ENCODE data around the gene TJAP1. TPM values are rescaled to one million over a fixed set of nuclear protein-coding genes. Genes with fewer than 3 reads are reported as not detected.
A peak's percentile ranks its signal among the peaks of the same experiment; 100 is the strongest.

Gene TJAP1
- total RNA-seq, 2 experiments from 2014 or later = 30.2 to 32.9 TPM

DNA sequence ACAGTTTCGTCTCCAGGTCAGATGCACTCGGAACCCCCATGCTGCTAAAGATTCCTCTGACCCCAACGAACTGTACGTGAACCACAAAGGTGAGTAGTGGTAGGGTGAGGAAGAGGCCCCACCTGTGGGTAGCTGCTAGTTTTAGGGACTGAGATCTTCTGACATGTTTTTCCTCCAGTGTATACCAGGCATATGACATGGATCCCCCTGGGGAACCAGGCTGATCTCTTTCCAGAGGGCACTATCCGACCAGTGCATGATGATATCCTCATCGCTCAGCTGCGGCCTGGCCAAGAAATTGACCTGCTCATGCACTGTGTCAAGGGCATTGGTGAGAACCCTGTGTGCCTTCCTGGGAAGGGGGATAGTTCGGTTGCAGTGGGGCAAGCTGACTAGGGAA is 42.7 kb downstream of the TJAP1 start:
- Mint-ChIP-seq H3K27me3 (no peaks in the 10 kb centered on the region), H3K27ac (peak overlapping the region; percentile 17), H3K4me1 (ENCODE audit: low read depth) (peaks cover 22% of the 10 kb centered on the region), H3K9me3 (no peaks in the 10 kb centered on the region), H3K36me3 (ENCODE audit: low read depth) (peaks cover 28% of the 10 kb centered on the region), H3K4me3 (no peak overlapping the region)
- intact Hi-C loops (cut with micrococcal nuclease) = no loop called here
- no peak for ATAC-seq
- TF ChIP-seq, protein P1, sequence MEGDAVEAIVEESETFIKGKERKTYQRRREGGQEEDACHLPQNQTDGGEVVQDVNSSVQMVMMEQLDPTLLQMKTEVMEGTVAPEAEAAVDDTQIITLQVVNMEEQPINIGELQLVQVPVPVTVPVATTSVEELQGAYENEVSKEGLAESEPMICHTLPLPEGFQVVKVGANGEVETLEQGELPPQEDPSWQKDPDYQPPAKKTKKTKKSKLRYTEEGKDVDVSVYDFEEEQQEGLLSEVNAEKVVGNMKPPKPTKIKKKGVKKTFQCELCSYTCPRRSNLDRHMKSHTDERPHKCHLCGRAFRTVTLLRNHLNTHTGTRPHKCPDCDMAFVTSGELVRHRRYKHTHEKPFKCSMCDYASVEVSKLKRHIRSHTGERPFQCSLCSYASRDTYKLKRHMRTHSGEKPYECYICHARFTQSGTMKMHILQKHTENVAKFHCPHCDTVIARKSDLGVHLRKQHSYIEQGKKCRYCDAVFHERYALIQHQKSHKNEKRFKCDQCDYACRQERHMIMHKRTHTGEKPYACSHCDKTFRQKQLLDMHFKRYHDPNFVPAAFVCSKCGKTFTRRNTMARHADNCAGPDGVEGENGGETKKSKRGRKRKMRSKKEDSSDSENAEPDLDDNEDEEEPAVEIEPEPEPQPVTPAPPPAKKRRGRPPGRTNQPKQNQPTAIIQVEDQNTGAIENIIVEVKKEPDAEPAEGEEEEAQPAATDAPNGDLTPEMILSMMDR (IDR thresholded peaks at IDR 0.05) = no peak
- CTCF ChIA-PET = interaction anchor here (0.7 to 6.5 kb wide), 3 partner anchors 10 to 35 kb away, joined by 3 to 59 read pairs (median 3); no protein-coding TSS in a partner anchor
- DNase-seq = no peak
- POLR2A ChIA-PET = interaction anchor here (1.1 to 8.0 kb wide), 11 partner anchors 11 to 251 kb away, joined by 3 to 91 read pairs (median 7); partner anchors contain the start of gene LRRC73

DNA sequence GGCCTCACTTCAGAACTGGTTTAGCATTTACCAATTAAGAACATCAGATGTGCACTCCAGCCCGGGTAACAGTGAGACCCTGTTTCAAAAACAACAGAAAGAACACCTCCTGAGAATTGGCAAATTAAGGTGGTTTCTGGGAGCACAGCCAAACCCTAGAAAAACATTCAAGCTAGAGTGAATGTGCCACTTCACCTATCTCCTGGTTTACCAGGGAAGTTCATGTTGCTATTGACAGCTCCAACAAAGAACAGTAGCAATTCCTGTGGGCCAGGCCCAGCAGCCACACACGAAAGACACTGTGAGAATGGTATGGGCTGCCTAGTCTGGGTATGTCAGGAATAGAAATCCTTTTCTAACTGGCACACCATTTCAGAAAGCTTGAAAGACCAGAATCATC is 44.5 kb downstream of the TJAP1 start:
- no peak for DNase-seq
- POLR2A ChIA-PET = interaction anchor here (0.7 to 8.0 kb wide), 11 partner anchors 9 to 62 kb away, joined by 3 to 91 read pairs (median 7); partner anchors contain the start of genes LRRC73, POLH and XPO5
- Mint-ChIP-seq H3K9me3 (no peaks in the 10 kb centered on the region), H3K4me1 (ENCODE audit: low read depth) (peaks cover 11% of the 10 kb centered on the region), H3K4me3 (no peak overlapping the region), H3K27ac (no peak overlapping the region), H3K36me3 (ENCODE audit: low read depth) (peaks cover 39% of the 10 kb centered on the region), H3K27me3 (no peaks in the 10 kb centered on the region)
- intact Hi-C loops (cut with micrococcal nuclease) = no loop called here
- CTCF ChIA-PET = interaction anchor here (1.1 to 1.7 kb wide), 3 partner anchors 15 to 87 kb away, joined by 3 to 9 read pairs (median 4); no protein-coding TSS in a partner anchor
- no peak for ATAC-seq
- TF ChIP-seq, protein P1 (IDR thresholded peaks at IDR 0.05) = no peak

DNA sequence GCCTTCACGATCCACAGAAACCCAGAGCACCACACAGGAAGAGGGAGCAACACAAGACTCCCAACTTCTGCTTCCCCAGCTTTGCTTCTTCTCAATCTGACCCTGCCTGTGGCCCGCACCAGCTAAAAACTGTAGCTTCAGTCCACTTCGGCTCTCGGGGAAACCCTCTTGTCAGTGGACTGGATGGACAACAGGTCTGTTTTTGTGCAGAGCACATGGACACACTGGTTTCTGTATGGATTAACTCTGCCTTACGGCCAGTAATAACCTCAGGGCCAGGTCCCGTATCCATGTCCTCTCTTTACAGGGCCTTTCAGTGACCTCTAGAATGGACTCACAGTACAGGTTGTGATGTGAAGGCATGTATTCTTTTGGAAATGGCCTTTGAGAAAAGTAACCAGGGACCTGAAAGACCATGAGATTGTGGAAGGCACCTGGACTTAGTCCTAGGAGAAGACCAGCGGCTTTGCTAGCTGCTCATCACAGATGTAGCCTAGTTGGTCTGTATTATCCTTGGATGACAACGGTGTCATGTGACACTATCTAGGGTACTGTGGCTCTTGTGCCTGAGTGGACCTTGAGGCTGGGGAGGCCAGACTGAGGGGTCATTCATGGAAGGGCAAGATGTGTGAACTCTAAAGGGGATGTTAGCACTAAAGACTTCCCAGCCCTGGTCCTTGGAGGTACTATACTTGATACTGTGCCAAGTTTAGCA is 45.3 kb downstream of the TJAP1 start:
- peaks cover 46% of the 10 kb centered on the region for H3K36me3 Mint-ChIP-seq (ENCODE audit: low read depth)
- no peak for ATAC-seq
- H3K9me3 Mint-ChIP-seq = no peaks in the 10 kb centered on the region
- intact Hi-C loops (cut with micrococcal nuclease) = no loop called here
- peak overlapping the region; percentile 44 for H3K27ac Mint-ChIP-seq
- POLR2A ChIA-PET = interaction anchor here (0.7 to 8.0 kb wide), 7 partner anchors 9 to 52 kb away, joined by 3 to 91 read pairs (median 19); partner anchors contain the start of genes LRRC73, POLH and XPO5
- CTCF ChIA-PET = interaction anchor here (1.1 to 1.3 kb wide), 2 partner anchors 19 to 86 kb away, joined by 3 to 4 read pairs; no protein-coding TSS in a partner anchor
- no peak overlapping the region for H3K4me3 Mint-ChIP-seq
- TF ChIP-seq, protein P1 (IDR thresholded peaks at IDR 0.05) = no peak
- peaks cover 11% of the 10 kb centered on the region for H3K4me1 Mint-ChIP-seq (ENCODE audit: low read depth)
- no peak for DNase-seq
- no peaks in the 10 kb centered on the region for H3K27me3 Mint-ChIP-seq

DNA sequence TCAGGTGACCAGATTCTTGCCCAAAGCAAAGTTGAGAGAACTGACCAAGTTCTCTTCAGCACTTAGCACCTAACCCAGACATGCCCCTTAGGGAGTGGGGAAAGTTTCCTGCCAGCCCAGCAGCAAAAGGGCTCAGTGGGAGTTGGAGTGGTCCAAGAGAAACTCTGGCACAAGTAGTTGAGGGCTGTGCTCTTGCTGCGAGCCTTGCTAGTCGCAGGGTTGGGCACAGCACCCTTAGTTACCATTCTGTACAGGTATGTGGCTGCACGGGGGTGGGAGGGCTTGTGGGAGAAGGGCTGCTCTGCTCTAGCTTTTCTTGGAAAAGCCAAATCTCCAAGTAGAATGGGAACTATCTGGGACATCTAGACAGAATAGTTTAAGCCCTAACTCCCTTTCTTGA is 45.9 kb downstream of the TJAP1 start:
- no peak for ATAC-seq

More for the DNA sequence above, 45.9 kb downstream of the TJAP1 start:
- Mint-ChIP-seq H3K4me3 (no peak overlapping the region), H3K9me3 (no peaks in the 10 kb centered on the region), H3K27ac (no peak overlapping the region), H3K36me3 (ENCODE audit: low read depth) (peaks cover 51% of the 10 kb centered on the region), H3K4me1 (ENCODE audit: low read depth) (peaks cover 11% of the 10 kb centered on the region), H3K27me3 (no peaks in the 10 kb centered on the region)
- intact Hi-C loops (cut with micrococcal nuclease) = no loop called here
- ChIA-PET POLR2A (interaction anchor here (1.1 to 7.7 kb wide), 4 partner anchors 8 to 51 kb away, joined by 4 to 91 read pairs (median 12); partner anchors contain the start of genes POLH and XPO5), CTCF (no interaction called here)
- TF ChIP-seq, protein P1 (IDR thresholded peaks at IDR 0.05) = no peak
- no peak for DNase-seq
